ENCODE results near the gene MAGT1.
"Not testable (repeated sequence)": the region's sequence is repeated elsewhere in the genome, so short reads cannot be mapped to it uniquely, and the experiment has no call there.

The MAGT1 gene

DNA sequence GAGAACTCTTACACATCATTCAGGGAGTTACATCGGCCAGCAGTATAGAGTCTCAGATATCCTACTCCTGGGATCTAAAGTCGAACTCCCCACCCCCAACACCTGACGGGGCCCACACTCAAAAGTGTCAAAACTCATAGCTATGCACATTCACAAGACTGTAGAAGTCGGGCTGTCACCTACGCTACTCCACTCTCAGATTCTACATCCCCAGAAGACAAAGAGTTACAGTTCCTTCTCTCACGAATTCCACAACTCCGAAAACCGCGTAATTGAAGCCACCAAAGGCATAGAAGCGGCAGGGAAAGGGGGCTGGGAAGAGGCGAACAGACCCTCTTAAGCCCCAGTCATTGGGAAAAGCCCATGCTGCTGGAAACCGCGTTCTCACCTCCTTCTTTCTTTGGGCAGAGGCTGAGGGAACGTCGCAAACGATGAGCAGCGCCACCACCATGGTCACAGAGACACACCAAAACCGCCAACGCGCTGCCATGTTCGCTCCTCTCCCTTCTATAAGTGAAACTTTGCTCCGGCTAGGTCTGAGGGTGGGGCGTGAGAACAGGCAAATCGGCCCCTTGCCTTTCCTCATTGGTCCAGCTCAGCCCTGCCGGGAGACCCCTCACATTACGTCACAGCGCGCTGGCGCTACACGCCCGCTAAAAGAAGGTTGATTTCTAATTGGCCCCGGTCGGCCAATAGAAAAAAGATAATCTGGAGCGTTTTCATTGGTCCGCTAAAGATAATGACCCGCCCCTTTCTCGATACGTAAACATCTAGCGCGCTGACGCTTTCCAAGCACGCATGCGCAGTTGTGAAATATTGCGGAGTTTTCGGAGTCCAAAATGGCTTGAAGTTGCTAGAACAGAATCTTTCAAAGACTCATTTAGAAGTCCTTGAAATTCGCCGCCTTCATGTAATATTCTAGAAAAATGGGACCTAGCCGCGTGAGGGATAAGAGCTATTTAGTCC is at the start of gene MAGT1:
Gene MAGT1 (minus strand): TSS at position 515 of the 966 bp plus-strand sequence. CDS start 25 bp downstream, at position 490.
- Mint-ChIP-seq H3K36me3 (ENCODE audit: low read depth) (peaks cover 16% of the 10 kb centered on the region), H3K9me3 (no peaks in the 10 kb centered on the region), H3K27me3 (no peaks in the 10 kb centered on the region), H3K27ac (peak within 1 kb of the TSS; percentile 96), H3K4me1 (ENCODE audit: low read depth) (peaks cover 10% of the 10 kb centered on the region), H3K4me3 (peak within 1 kb of the TSS; percentile 85)
- intact Hi-C loops (cut with micrococcal nuclease) = loop anchor here (2.0 to 5.0 kb wide), 2 partner anchors 108 to 210 kb away; partner anchors contain the start of genes ATRX and PGK1

DNA sequence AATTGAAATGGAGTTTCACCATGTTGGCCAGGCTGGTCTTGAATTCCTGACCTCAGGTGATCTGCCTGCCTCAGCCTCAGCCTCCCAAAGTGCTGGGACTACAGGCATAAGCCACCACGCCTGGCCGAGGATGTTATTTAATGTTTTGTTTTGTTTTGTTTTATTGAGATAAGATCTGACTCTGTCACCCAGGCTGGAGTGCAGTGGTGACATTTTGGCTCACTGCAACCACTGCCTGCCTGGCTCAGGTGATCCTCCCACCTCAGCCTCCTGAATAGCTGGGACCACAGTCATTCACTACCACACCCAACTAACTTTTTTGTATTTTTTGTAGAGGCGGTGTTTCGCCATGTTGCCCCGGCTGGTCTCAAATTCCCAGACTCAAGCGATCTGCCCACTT is 49.8 kb upstream of the MAGT1 start:
- H3K27me3 Mint-ChIP-seq; H3K27ac Mint-ChIP-seq; H3K36me3 Mint-ChIP-seq (ENCODE audit: low read depth); H3K4me3 Mint-ChIP-seq; H3K4me1 Mint-ChIP-seq (ENCODE audit: low read depth); intact Hi-C loops (cut with micrococcal nuclease); H3K9me3 Mint-ChIP-seq: not testable (repeated sequence)

DNA sequence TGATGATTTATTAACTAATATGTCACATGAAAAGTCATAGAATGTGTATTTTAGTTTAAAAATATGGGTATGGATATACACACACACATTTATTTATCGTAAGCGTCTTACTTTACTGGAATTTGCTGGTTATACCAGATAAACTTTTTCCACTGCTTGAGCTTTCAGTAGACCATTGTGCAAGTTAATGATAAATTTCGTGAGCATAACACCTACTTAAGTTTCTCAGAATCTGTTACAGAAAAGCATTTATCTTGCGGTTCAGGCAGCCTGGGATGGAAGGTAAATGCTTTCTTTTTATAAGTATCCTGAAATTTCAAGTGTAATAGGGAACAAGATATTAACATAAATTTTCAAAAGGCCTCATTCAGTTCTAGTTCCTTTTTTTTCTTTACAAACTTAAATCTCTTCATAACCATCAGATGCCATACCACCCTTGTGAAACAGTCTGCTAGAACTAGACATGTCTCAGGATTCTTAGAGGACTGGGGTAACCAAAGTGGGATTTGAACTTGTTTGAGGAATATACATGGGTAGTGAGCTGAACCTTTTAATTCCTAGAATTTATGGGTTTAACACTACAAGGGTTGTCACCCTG is 42.9 kb upstream of the MAGT1 start:
- Mint-ChIP-seq H3K27ac (no peak overlapping the region), H3K4me3 (no peak overlapping the region), H3K27me3 (no peaks in the 10 kb centered on the region), H3K4me1 (ENCODE audit: low read depth) (no peaks in the 10 kb centered on the region), H3K9me3 (no peaks in the 10 kb centered on the region), H3K36me3 (ENCODE audit: low read depth) (no peaks in the 10 kb centered on the region)
- intact Hi-C loops (cut with micrococcal nuclease) = no loop called here

DNA sequence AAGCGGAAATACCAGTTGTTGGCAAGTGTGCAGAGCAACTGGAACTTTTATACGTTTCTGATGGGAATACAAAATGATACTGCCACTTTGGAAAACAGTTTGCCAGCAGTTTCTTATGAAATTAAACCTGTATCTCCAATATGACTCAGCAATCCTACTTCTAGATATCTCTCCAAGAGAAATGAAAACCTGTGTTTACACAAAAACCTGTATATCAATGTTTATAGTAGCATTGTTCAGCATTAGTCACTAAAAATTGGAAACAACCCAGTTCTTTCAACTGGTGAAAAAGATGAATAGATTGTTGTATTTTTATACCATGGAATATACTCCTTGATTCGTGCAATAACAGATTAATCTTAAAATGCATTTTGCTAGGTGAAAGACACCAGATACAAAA is 42.1 kb upstream of the MAGT1 start:
- intact Hi-C loops (cut with micrococcal nuclease) = no loop called here
- Mint-ChIP-seq H3K36me3 (ENCODE audit: low read depth) (peaks cover 6% of the 10 kb centered on the region), H3K9me3 (no peaks in the 10 kb centered on the region), H3K27me3 (no peaks in the 10 kb centered on the region), H3K27ac (no peak overlapping the region), H3K4me1 (ENCODE audit: low read depth) (no peaks in the 10 kb centered on the region), H3K4me3 (no peak overlapping the region)

DNA sequence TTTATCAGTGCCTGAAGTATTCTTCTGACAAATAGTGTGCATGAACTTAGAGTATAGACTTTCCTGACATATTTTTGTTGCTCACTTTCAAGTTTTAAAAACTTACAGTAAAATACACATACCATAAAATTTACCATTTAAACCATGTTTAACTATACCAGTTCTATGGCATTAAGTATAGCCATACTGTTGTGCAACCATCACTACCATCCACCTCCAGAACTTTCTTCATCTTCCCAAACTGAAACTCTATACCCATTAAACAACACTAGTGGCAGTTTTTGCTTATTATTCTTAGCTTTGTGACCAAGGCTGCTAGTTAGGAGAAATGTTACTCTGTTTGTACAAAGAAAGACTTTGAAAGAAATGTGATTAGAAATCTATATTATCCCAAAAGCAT is 41.1 kb upstream of the MAGT1 start:
- no peak overlapping the region for H3K27ac Mint-ChIP-seq

DNA sequence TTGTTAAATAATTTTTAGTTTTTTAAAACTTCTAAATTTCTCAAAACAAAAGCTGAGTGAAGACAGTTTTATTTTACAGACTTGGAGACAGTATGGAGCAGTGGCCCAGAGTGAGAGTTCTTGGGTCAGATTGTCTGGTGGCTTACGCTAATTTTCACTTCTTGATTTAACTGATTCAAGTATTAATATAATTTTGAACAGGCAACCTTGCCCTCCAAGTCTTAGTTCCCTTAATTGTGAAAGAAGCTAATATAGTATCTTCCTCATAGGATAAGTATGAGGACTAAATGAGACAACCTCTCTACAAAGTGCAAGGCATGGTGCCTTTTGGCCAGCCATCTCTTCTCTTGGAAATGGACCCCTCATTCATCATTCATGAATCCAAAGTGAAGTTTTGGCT is 40.7 kb upstream of the MAGT1 start:
- Mint-ChIP-seq H3K27me3 (no peaks in the 10 kb centered on the region), H3K36me3 (ENCODE audit: low read depth) (peaks cover 7% of the 10 kb centered on the region), H3K4me1 (ENCODE audit: low read depth) (no peaks in the 10 kb centered on the region), H3K4me3 (no peak overlapping the region), H3K9me3 (no peaks in the 10 kb centered on the region), H3K27ac (no peak overlapping the region)
- intact Hi-C loops (cut with micrococcal nuclease) = no loop called here

More for the DNA sequence above, 41.1 kb upstream of the MAGT1 start:
- intact Hi-C loops (cut with micrococcal nuclease) = no loop called here
- H3K4me1 Mint-ChIP-seq (ENCODE audit: low read depth) = no peaks in the 10 kb centered on the region
- H3K4me3 Mint-ChIP-seq = no peak overlapping the region
- no peaks in the 10 kb centered on the region for H3K9me3 Mint-ChIP-seq
- peaks cover 7% of the 10 kb centered on the region for H3K36me3 Mint-ChIP-seq (ENCODE audit: low read depth)
- H3K27me3 Mint-ChIP-seq = no peaks in the 10 kb centered on the region

DNA sequence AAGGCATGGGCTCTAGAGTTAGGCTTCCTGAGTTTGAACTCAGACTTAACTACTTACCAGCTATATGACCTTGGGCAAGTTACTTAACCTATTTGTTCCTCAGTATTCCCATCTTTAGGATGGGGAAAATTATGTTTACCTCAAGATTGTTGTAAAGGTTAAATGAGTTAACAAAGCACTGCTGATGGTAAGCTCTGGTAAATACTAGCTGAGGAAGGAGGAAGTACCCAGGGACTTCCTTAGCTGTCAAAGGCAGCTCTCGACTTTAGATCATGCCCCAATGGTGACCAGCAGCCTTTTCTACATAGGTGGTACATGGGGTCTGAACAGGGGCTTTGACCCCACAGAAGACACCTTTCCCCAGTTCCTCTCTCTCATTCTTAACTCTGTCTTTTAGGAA is 35.3 kb upstream of the MAGT1 start:
- H3K4me1 Mint-ChIP-seq (ENCODE audit: low read depth) = peaks cover 7% of the 10 kb centered on the region
- H3K9me3 Mint-ChIP-seq = no peaks in the 10 kb centered on the region
- H3K4me3 Mint-ChIP-seq = no peak overlapping the region
- peaks cover 7% of the 10 kb centered on the region for H3K36me3 Mint-ChIP-seq (ENCODE audit: low read depth)
- H3K27ac Mint-ChIP-seq = no peak overlapping the region
- intact Hi-C loops (cut with micrococcal nuclease) = no loop called here
- H3K27me3 Mint-ChIP-seq = no peaks in the 10 kb centered on the region

DNA sequence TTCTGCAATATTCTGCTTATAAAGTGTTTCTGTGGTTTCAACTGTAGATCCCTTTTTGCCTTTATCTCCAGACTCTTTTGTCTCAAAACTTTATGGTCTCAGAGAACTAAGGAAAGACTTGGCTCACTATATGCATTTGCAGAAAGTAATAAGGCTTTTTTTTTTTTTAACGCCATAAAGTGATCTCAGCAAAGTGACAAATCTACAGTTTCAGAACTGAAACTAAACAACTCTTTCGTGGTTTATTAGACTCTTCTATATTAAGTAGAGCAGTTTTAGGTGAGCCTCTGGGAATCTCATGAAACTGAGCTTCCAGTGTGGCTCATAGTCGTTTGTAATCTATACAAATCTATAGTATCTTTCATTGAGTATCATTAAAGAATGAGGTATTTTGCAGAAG is 30.5 kb upstream of the MAGT1 start:
- H3K27ac Mint-ChIP-seq = no peak overlapping the region
- peak overlapping the region; percentile 26 for H3K4me3 Mint-ChIP-seq
- H3K36me3 Mint-ChIP-seq (ENCODE audit: low read depth) = no peaks in the 10 kb centered on the region
- no peaks in the 10 kb centered on the region for H3K9me3 Mint-ChIP-seq
- intact Hi-C loops (cut with micrococcal nuclease) = no loop called here
- H3K4me1 Mint-ChIP-seq (ENCODE audit: low read depth) = peaks cover 7% of the 10 kb centered on the region
- no peaks in the 10 kb centered on the region for H3K27me3 Mint-ChIP-seq

DNA sequence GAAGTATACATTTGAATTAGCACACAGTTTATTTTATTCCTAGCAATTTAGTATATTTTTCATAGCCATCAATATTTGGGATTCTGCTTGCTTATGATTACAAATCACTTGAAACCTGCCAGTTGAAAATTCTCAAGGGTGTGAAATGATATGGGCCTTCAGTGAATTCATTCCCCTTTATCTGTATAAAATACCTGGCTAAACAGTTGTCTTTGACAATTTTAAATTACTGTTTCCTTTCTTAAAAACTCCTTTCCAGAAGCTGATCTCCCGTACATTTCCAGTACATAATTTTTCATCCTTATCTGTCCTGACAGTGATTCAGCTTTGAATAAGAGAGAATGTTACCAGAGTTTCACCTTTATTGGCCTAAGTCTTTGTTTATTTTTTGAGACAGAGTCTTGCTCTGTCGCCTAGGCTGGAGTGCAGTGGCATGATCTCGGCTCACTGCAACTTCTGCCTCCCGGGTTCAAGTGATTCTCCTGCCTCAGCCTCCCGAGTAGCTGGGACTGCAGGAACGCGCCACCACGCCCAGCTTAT is 29.2 kb upstream of the MAGT1 start:
- Mint-ChIP-seq H3K9me3 (no peaks in the 10 kb centered on the region), H3K27ac (no peak overlapping the region), H3K4me3 (no peak overlapping the region), H3K4me1 (ENCODE audit: low read depth) (peaks cover 4% of the 10 kb centered on the region), H3K27me3 (no peaks in the 10 kb centered on the region), H3K36me3 (ENCODE audit: low read depth) (no peaks in the 10 kb centered on the region)
- intact Hi-C loops (cut with micrococcal nuclease) = no loop called here

DNA sequence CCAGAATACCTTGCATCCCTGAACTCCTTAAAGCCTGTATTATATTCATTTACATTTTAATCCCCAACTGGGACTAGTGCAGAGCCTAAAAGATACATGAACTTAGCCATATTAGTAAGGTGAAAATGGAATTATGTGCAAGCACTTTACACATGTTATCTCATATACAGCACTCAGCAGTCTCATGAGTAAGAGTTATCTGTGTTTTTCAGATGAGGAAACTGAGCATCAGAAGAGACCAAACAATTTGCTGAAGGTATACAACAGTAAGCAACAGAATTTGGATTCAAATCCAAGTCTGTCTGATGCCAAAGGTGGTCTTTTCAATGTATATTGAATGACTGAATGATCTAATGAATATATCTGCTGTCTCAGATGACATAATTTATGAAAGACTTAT is 27.6 kb upstream of the MAGT1 start:
- H3K4me3 Mint-ChIP-seq = no peak overlapping the region
- no peaks in the 10 kb centered on the region for H3K36me3 Mint-ChIP-seq (ENCODE audit: low read depth)
- H3K27ac Mint-ChIP-seq = no peak overlapping the region
- H3K27me3 Mint-ChIP-seq = no peaks in the 10 kb centered on the region
- intact Hi-C loops (cut with micrococcal nuclease) = no loop called here
- peaks cover 9% of the 10 kb centered on the region for H3K4me1 Mint-ChIP-seq (ENCODE audit: low read depth)
- no peaks in the 10 kb centered on the region for H3K9me3 Mint-ChIP-seq

DNA sequence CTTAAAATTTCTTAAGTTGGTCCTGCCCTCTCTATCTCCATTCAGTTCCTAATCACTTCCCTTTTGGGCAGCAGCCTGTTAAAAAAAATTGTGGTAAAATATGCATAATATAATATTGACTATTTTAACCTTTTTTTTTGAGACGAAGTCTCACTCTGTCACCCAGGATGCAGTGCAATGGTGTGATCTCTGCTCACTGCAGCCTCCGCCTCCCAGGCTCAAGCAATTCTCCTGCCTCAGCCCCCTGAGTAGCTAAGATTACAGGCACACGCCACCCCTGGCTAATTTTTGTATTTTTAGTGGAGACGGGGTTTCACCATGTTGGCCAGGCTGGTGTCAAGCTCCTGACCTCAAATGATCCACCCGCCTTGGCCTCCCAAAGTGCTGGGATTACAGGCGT is 24.1 kb upstream of the MAGT1 start:
- H3K27me3 Mint-ChIP-seq; intact Hi-C loops (cut with micrococcal nuclease); H3K4me3 Mint-ChIP-seq; H3K36me3 Mint-ChIP-seq (ENCODE audit: low read depth); H3K27ac Mint-ChIP-seq; H3K9me3 Mint-ChIP-seq: not testable (repeated sequence)
- peaks cover 16% of the 10 kb centered on the region for H3K4me1 Mint-ChIP-seq (ENCODE audit: low read depth)

DNA sequence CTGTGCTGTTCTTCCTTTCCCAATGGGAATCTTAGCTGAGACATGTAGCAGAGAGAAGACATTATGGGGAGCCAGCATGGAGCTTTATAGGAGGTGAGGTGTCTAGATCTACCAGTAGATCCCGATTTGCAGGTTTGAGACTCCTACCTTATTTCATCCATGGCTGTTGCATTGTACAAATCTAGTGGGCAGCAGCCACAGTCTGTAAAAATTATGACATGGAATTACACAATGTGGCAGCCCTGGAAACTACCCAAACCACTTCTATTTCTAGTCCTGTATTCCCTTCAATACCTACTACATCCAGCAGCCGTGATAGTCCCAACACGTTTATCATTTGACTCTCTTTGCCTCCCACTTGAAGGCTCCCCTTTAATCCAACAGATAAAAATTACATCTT is 23.3 kb upstream of the MAGT1 start:
- Mint-ChIP-seq H3K4me1 (ENCODE audit: low read depth) (peaks cover 16% of the 10 kb centered on the region), H3K9me3 (no peaks in the 10 kb centered on the region), H3K27ac (no peak overlapping the region), H3K27me3 (no peaks in the 10 kb centered on the region), H3K36me3 (ENCODE audit: low read depth) (no peaks in the 10 kb centered on the region), H3K4me3 (no peak overlapping the region)
- intact Hi-C loops (cut with micrococcal nuclease) = no loop called here

DNA sequence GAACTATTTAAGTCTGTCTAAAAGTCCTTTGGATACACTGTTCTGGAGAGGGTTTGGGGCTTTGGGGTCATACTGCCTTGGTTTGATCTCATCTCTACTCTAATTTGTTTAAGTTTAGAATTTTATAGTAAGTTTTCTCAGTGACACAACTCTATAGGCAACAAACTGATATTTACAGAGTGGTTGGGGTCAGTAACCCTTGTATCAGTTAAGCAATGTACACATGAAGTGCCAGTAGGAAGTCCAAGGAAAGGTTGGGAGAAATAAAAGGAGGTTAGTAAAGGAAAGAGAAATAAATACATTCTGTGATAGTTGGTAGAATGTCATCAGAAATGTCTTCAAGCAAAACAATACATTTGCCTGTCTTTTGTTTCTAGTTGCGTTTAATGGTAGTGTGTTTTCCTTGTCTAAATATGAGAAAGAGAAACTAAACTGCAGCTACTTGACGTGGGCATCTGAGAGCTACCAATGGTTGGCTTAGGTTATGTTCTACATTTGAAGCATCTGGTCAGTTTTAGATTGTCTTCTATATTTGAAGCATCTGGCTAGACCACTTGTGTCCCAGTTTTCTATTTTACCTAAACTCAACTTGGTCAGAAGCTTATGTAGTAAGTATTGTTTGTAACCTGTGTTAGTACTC is 22.2 kb upstream of the MAGT1 start:
- Mint-ChIP-seq H3K4me3 (peak overlapping the region; percentile 54), H3K27ac (peak overlapping the region; percentile 53), H3K36me3 (ENCODE audit: low read depth) (no peaks in the 10 kb centered on the region), H3K4me1 (ENCODE audit: low read depth) (peaks cover 16% of the 10 kb centered on the region), H3K27me3 (no peaks in the 10 kb centered on the region), H3K9me3 (no peaks in the 10 kb centered on the region)
- intact Hi-C loops (cut with micrococcal nuclease) = no loop called here
